CD4-positive, alpha-beta T cell treated with Interferon alpha-2 for 1 hour (primary cell): ENCODE measurements around the gene RPS6KA2.
"Not testable (repeated sequence)": the region's sequence is repeated elsewhere in the genome, so short reads cannot be mapped to it uniquely, and the experiment has no call there.

Experiments
- DNase-seq, 2 donors: peaks; one replicate each; pipeline ENCODE4 v3.0.0-alpha.2; 2020 to 2022

The RPS6KA2 gene

GRCh38 chr6:166383802-166384363 lies 243.2 kb downstream of the RPS6KA2 start:
- DNase-seq = peak; percentile 15 to 44

DNA sequence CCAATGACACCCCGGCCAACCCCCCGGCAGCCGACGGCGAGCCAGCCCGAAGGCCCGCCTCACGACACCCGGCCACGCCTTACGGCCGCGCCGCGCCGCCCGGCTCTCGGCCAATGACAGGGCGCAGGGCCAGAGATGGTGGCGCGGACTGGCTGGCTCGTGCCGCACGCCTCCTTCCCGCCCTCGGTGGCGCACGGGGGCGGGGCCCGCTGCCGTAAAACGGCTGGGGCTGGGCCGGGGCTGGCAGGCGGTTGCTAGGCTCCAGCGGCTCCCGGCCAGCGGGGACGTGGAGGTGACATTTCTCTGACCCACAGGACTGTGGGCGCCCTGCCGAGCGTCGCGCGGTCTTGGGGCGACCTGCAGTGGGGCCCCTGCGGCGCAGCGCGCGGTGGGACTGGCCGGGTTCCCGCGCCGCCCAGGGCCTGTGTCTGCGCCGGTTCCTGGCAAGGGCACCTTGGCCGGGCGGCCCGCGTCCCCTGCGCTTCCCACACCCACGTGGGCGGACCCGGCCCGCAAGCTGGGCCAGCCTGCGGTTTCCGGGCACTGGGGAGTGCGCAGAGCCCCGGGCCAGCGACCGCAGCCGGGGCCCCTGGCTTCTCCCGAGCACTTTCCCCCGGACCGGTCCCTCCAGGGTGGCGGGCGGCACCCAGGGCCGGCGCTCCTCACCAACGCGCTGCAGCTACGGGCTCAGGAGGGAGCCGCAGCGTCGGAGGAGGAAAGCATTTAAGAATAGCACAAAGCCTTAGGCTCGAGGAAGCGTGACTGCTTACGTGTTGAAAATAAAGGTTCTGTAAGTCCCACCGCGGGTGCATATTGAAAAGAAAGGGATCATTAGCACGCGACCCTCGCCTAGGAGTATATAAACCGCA lies 243.9 kb downstream of the RPS6KA2 start, which contains the start of gene MPC1:
Gene MPC1, minus strand, starts transcription at position 8 of the 869 bp plus-strand sequence. CDS start 64 bp downstream, outside the sequence.
- DNase-seq = peak; percentile 92 to 95

- DNase-seq = no peak
These were observed 244.5 kb downstream of the RPS6KA2 start for GRCh38 chr6:166382500-166382932.

DNA sequence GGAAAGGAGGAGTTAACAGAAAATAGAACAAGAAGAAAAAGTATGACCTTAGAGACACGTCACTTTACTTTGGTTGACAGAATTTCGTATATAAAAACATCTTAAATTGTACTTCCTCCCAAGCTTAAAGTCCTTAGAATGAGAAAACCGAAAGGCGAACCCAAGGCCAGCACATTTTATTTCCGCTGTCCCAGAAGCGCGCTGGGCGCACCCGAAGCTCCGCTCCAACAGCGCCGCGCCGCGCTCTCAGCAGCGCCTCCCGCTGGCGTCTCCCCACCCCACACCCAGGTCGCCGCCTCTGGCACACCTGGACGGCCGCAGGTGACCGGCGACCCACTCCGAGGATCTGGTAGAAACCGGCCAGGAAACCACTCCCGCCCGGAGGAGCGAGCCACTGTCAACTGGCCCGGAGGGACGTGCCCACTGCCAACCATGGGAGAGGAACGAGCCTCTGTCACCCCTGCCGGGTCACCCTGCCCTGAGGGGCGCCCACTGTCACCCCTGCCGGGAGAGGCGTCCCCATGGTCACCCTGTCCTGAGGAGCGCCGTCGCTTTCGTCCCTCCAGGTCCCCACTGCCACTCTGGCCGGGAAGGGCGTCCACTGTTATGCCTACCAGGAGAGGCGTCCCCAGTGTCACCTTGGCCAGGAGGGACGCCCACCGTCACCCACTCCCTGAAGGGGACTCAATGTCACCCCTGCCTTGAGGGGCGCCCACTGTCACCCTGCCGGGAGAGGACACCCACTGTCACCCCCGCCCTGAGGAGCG lies 245.1 kb downstream of the RPS6KA2 start:
- DNase-seq = peak; percentile 64 to 75

GRCh38 chr6:166381381-166381732 lies 245.7 kb downstream of the RPS6KA2 start:
- DNase-seq = no peak

DNA sequence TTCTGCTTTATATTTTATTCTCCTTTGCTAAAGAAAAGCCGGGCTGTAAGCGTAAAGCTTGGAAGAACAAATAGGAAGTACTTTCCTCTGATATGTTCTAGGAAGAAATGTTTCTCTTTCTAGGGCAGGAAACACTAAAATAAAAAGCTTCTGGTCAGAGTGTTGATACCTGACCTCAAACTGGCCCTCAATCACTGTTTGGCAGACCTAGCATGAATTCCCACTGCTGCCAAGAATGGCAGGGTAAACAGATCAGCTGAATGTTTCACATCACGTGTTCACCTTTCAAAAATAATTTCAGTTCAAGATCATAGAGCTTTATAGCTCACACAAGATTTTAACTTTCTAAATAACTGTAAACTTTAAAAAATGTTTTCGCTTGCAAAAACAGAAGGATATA lies 247.3 kb downstream of the RPS6KA2 start:
- no peak for DNase-seq

DNA sequence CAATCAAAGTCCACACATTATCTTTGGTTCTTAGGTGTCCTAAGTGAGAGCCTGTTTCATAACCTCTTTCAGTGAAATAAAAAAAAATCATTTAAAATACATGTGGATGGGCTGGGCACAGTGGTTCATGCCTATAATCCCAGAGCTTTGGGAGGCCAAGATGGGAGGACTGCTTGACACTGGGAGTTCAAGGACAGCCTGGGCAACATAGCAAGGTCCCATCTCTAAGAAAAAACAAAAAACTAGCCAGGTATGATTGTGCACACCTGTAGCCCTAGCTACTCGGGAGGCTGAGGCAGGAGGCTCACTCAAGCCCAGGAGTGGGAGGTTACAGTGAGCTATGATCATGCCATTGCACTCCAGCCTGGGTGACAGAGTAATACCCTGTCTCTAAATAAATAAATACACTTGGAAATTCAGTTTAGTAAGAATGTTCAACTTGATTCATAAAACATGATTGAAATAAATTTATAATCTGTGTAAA lies 247.9 kb downstream of the RPS6KA2 start:
- DNase-seq = no peak

- no peak for DNase-seq
These were observed 249.3 kb downstream of the RPS6KA2 start for GRCh38 chr6:166377721-166378120.

- DNase-seq = no peak
These were observed 252.0 kb downstream of the RPS6KA2 start for GRCh38 chr6:166375013-166375412.

DNA sequence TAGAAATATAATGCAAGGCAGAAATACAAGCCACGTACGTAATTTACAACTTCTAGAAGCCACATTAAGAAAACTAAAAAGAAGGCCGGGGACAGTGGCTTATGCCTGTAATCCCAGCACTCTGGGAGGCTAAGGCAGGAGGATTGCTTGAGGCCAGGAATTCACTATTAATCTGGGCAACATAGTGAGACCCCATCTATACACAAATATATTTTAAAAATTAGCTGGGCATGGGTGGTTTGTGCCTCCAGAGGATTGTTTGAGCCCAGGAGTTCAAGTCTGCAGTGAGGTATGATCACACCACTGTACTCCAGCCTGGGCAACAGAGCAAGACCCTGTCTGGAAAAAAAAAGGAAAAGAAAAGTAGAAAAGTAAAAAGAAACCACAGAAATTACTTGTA lies 256.6 kb downstream of the RPS6KA2 start:
- DNase-seq = no peak

GRCh38 chr6:166369782-166370181 lies 257.3 kb downstream of the RPS6KA2 start:
- no peak for DNase-seq

DNA sequence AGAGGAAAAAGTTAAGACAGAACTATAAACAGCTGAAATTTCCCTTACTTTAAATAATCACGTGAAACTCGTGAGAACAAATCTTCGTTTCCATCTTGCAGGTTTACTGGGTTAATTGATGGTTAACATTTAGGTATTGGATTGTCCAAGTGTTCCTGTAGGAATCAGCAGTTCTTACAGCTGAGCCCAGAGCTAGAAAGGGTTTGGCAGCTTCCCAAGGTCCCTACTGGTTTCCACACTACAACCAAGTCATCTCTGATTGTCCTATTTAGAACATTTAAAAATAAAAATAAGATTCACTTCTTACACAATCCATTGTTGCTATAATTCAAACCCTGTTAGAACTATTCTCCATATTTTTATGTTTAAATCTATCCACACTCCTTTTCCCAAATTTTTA lies 260.1 kb downstream of the RPS6KA2 start:
- no peak for DNase-seq

GRCh38 chr6:166365806-166366205 lies 261.2 kb downstream of the RPS6KA2 start:
- no peak for DNase-seq

DNA sequence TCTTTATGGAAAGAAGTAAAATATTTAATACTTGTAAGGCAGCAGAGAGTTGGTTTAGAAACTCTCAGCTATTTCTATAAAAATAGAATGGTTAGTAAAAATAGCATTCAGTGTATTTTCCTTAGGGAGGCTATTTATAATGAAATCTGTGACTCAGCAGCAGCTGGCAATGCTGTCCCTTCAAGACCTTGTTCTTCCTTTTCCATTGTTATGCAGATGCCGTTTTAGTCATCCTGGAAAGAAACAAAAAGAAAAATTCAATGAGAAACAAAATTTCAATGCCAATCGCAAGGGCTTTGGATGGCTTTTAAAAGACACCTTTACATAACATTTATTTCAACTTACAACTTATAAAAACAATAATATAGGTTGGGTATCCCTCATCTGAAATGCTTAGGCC lies 261.8 kb downstream of the RPS6KA2 start:
- no peak for DNase-seq

- no peak for DNase-seq
These were observed 262.6 kb downstream of the RPS6KA2 start for GRCh38 chr6:166364456-166364855.

- DNase-seq = not testable (repeated sequence)
These were observed 264.6 kb downstream of the RPS6KA2 start for GRCh38 chr6:166362427-166362826.

GRCh38 chr6:166361077-166361429 lies 266.0 kb downstream of the RPS6KA2 start:
- DNase-seq = no peak

- no peak for DNase-seq
These were observed 266.6 kb downstream of the RPS6KA2 start for GRCh38 chr6:166360243-166361076.
